Jurkat, Clone E6-1 (cell line): ENCODE results near the gene SLC7A8. TPM values are rescaled to one million over a fixed set of nuclear protein-coding genes. Genes with fewer than 3 reads are reported as not detected.
"Not testable (repeated sequence)": the region's sequence is repeated elsewhere in the genome, so short reads cannot be mapped to it uniquely, and the experiment has no call there.

Experiments
- DNase-seq: peaks from one replicate; pipeline ENCODE4 v3.0.0-alpha.2; 2011; ENCODE audit warnings: low read depth, low spot score
- H3K4me3 ChIP-seq: 2 replicates; pipeline ENCODE4 v1.5.1; 2011; ENCODE audit warnings: mild to moderate bottlenecking, low read length, control low read depth, moderate library complexity
- polyA plus RNA-seq: library from polyadenylated mRNA; unstranded; fragments of >200 nt; gene quantifications from one replicate; pipeline ENCODE4 v1.2.1, GENCODE V29; 2012; ENCODE audit warnings: missing spikeins; ENCODE audit not compliant: insufficient read length, insufficient read depth

The SLC7A8 gene
- polyA plus RNA-seq, result 1.1 TPM

GRCh38 chr14:23183479-23183878 is at the start of gene SLC7A8:
Gene SLC7A8 (minus strand): TSS chr14:23183660. CDS start chr14:23182914, 746 bp downstream.
- no peak for DNase-seq
- H3K4me3 ChIP-seq, result no peak within 1 kb of the TSS

GRCh38 chr14:23232241-23232808 is 48.9 kb upstream of the SLC7A8 start:
- not testable (repeated sequence) for H3K4me3 ChIP-seq, DNase-seq

GRCh38 chr14:23228812-23229211 is 45.4 kb upstream of the SLC7A8 start:
- no peak for DNase-seq
- no peak overlapping the region for H3K4me3 ChIP-seq

- no peak overlapping the region for H3K4me3 ChIP-seq
- no peak for DNase-seq
These were observed 44.1 kb upstream of the SLC7A8 start for GRCh38 chr14:23227566-23227965.

GRCh38 chr14:23224958-23225357 is 41.5 kb upstream of the SLC7A8 start:
- H3K4me3 ChIP-seq, DNase-seq: not testable (repeated sequence)

- no peak overlapping the region for H3K4me3 ChIP-seq
- DNase-seq, result no peak
These were observed 35.6 kb upstream of the SLC7A8 start for GRCh38 chr14:23219075-23219474.

- no peak for DNase-seq
- H3K4me3 ChIP-seq, result no peak overlapping the region
These were observed 33.9 kb upstream of the SLC7A8 start for GRCh38 chr14:23217032-23218020.

- no peak for DNase-seq
- no peak overlapping the region for H3K4me3 ChIP-seq
These were observed 32.0 kb upstream of the SLC7A8 start for GRCh38 chr14:23215421-23215820.

- H3K4me3 ChIP-seq, result no peak overlapping the region
- DNase-seq, result no peak
These were observed 26.4 kb upstream of the SLC7A8 start for GRCh38 chr14:23209651-23210423.

GRCh38 chr14:23208324-23208723 is 24.9 kb upstream of the SLC7A8 start:
- DNase-seq, result no peak

GRCh38 chr14:23207146-23207540 is 23.7 kb upstream of the SLC7A8 start:
- no peak for DNase-seq
- no peak overlapping the region for H3K4me3 ChIP-seq

More at GRCh38 chr14:23208324-23208723, 24.9 kb upstream of the SLC7A8 start:
- H3K4me3 ChIP-seq, result no peak overlapping the region

- no peak overlapping the region for H3K4me3 ChIP-seq
- no peak for DNase-seq
These were observed 23.1 kb upstream of the SLC7A8 start for GRCh38 chr14:23206422-23207145.

GRCh38 chr14:23202001-23202400 is 18.5 kb upstream of the SLC7A8 start:
- DNase-seq, result no peak
- no peak overlapping the region for H3K4me3 ChIP-seq

- not testable (repeated sequence) for DNase-seq, H3K4me3 ChIP-seq
These were observed 15.7 kb upstream of the SLC7A8 start for GRCh38 chr14:23199141-23199540.

GRCh38 chr14:23196487-23196886 is 13.0 kb upstream of the SLC7A8 start:
- DNase-seq, H3K4me3 ChIP-seq: not testable (repeated sequence)

GRCh38 chr14:23195552-23196101 is 12.2 kb upstream of the SLC7A8 start:
- DNase-seq, result no peak
- no peak overlapping the region for H3K4me3 ChIP-seq

- H3K4me3 ChIP-seq, result no peak overlapping the region
- DNase-seq, result no peak
These were observed 10.0 kb upstream of the SLC7A8 start for GRCh38 chr14:23193432-23193831.

- no peak for DNase-seq
These were observed 4.5 kb upstream of the SLC7A8 start for GRCh38 chr14:23187925-23188324.

More at GRCh38 chr14:23187925-23188324, 4.5 kb upstream of the SLC7A8 start:
- no peak overlapping the region for H3K4me3 ChIP-seq
